Astrocyte (in vitro differentiated cells and primary cell): ENCODE results near the gene NLRP7.
"Not testable (repeated sequence)": the region's sequence is repeated elsewhere in the genome, so short reads cannot be mapped to it uniquely, and the experiment has no call there.

Source experiments
- CTCF ChIP-seq: IDR thresholded peaks from 2 replicates; pipeline ENCODE4 v1.5.1; 2011; ENCODE audit warnings: low read depth, mild to moderate bottlenecking, inconsistent platforms, low read length, moderate library complexity; ENCODE audit not compliant: insufficient read depth
- EZH2 ChIP-seq: IDR thresholded peaks from 2 replicates; pipeline ENCODE4 v1.6.1; 2012; ENCODE audit warnings: mild to moderate bottlenecking, low read length, inconsistent platforms; ENCODE audit not compliant: insufficient read depth

GRCh38 chr19:54953345-54953713 lies 6.0 kb upstream of the NLRP7 start:
- TF ChIP-seq CTCF, EZH2: not testable (repeated sequence)
